ENCODE measurements around the gene CRISPLD2. TPM values are rescaled to one million over a fixed set of nuclear protein-coding genes. Genes with fewer than 3 reads are reported as not detected.
"Not testable (repeated sequence)": the region's sequence is repeated elsewhere in the genome, so short reads cannot be mapped to it uniquely, and the experiment has no call there.

CRISPLD2 gene
- total RNA-seq, 1 experiment from 2014 or later, result 0.34 TPM

- no peak for DNase-seq
- H3K9me3 ChIP-seq (replicated peaks), result no peaks in the 10 kb centered on the region
- peaks cover 19% of the 10 kb centered on the region for H3K4me1 ChIP-seq
- no peak overlapping the region for H3K27ac ChIP-seq
- H3K27me3 ChIP-seq, result no peaks in the 10 kb centered on the region
- H3K4me3 ChIP-seq, result no peak overlapping the region
- H3K36me3 ChIP-seq, result no peaks in the 10 kb centered on the region
Measured at GRCh38 chr16:84931107-84931494, 111.3 kb downstream of the CRISPLD2 start.

- DNase-seq, result no peak
- Histone ChIP-seq H3K9me3 (replicated peaks) (no peaks in the 10 kb centered on the region), H3K36me3 (no peaks in the 10 kb centered on the region), H3K4me1 (peaks cover 19% of the 10 kb centered on the region), H3K27ac (no peak overlapping the region), H3K27me3 (no peaks in the 10 kb centered on the region), H3K4me3 (no peak overlapping the region)
Measured at GRCh38 chr16:84931506-84931905, 111.7 kb downstream of the CRISPLD2 start.

- DNase-seq, result peak; percentile 65 to 73
- no peak overlapping the region for H3K4me3 ChIP-seq
- peak overlapping the region; percentile 63 for H3K27ac ChIP-seq
- H3K4me1 ChIP-seq, result peaks cover 19% of the 10 kb centered on the region
- H3K27me3 ChIP-seq, result no peaks in the 10 kb centered on the region
- no peaks in the 10 kb centered on the region for H3K9me3 ChIP-seq (replicated peaks)
- H3K36me3 ChIP-seq, result no peaks in the 10 kb centered on the region
Measured at GRCh38 chr16:84932681-84933080, 112.9 kb downstream of the CRISPLD2 start.

- peak overlapping the region; percentile 63 for H3K27ac ChIP-seq
- DNase-seq, result peak; percentile 55
- H3K27me3 ChIP-seq, result no peaks in the 10 kb centered on the region
- H3K9me3 ChIP-seq (replicated peaks), result no peaks in the 10 kb centered on the region
- no peak overlapping the region for H3K4me3 ChIP-seq
- H3K36me3 ChIP-seq, result no peaks in the 10 kb centered on the region
- peaks cover 19% of the 10 kb centered on the region for H3K4me1 ChIP-seq
Measured at GRCh38 chr16:84933774-84934631, 114.2 kb downstream of the CRISPLD2 start.

GRCh38 chr16:84937196-84938005 lies 117.6 kb downstream of the CRISPLD2 start:
- no peaks in the 10 kb centered on the region for H3K36me3 ChIP-seq
- no peaks in the 10 kb centered on the region for H3K9me3 ChIP-seq (replicated peaks)
- no peak for DNase-seq
- no peaks in the 10 kb centered on the region for H3K27me3 ChIP-seq
- no peak overlapping the region for H3K4me3 ChIP-seq
- no peak overlapping the region for H3K27ac ChIP-seq
- H3K4me1 ChIP-seq, result peaks cover 12% of the 10 kb centered on the region

- not testable (repeated sequence) for H3K36me3 ChIP-seq; DNase-seq; H3K27ac ChIP-seq; H3K27me3 ChIP-seq; H3K9me3 ChIP-seq (replicated peaks); H3K4me1 ChIP-seq; H3K4me3 ChIP-seq
Measured at GRCh38 chr16:84938616-84939015, 118.8 kb downstream of the CRISPLD2 start.

GRCh38 chr16:84940670-84941551 lies 121.1 kb downstream of the CRISPLD2 start:
- no peak overlapping the region for H3K27ac ChIP-seq
- no peaks in the 10 kb centered on the region for H3K4me1 ChIP-seq
- no peaks in the 10 kb centered on the region for H3K27me3 ChIP-seq
- no peak overlapping the region for H3K4me3 ChIP-seq
- DNase-seq, result no peak
- no peaks in the 10 kb centered on the region for H3K36me3 ChIP-seq
- H3K9me3 ChIP-seq (replicated peaks), result no peaks in the 10 kb centered on the region

- H3K27ac ChIP-seq, result no peak overlapping the region
- H3K27me3 ChIP-seq, result no peaks in the 10 kb centered on the region
- no peak for DNase-seq
- H3K4me3 ChIP-seq, result no peak overlapping the region
- H3K36me3 ChIP-seq, result no peaks in the 10 kb centered on the region
- H3K4me1 ChIP-seq, result no peaks in the 10 kb centered on the region
- no peaks in the 10 kb centered on the region for H3K9me3 ChIP-seq (replicated peaks)
Measured at GRCh38 chr16:84941921-84942320, 122.1 kb downstream of the CRISPLD2 start.

- H3K9me3 ChIP-seq (replicated peaks), result no peaks in the 10 kb centered on the region
- H3K27ac ChIP-seq, result no peak overlapping the region
- no peaks in the 10 kb centered on the region for H3K27me3 ChIP-seq
- H3K36me3 ChIP-seq, result no peaks in the 10 kb centered on the region
- DNase-seq, result no peak
- no peak overlapping the region for H3K4me3 ChIP-seq
- no peaks in the 10 kb centered on the region for H3K4me1 ChIP-seq
Measured at GRCh38 chr16:84942786-84943185, 123.0 kb downstream of the CRISPLD2 start.

GRCh38 chr16:84943620-84944019 lies 123.8 kb downstream of the CRISPLD2 start:
- Histone ChIP-seq H3K27ac (no peak overlapping the region), H3K9me3 (replicated peaks) (no peaks in the 10 kb centered on the region), H3K27me3 (no peaks in the 10 kb centered on the region), H3K4me3 (no peak overlapping the region), H3K4me1 (no peaks in the 10 kb centered on the region), H3K36me3 (no peaks in the 10 kb centered on the region)
- DNase-seq, result no peak

GRCh38 chr16:84947022-84947421 lies 127.2 kb downstream of the CRISPLD2 start:
- H3K27me3 ChIP-seq, result no peaks in the 10 kb centered on the region
- no peaks in the 10 kb centered on the region for H3K9me3 ChIP-seq (replicated peaks)
- no peaks in the 10 kb centered on the region for H3K36me3 ChIP-seq
- H3K4me1 ChIP-seq, result no peaks in the 10 kb centered on the region
- no peak overlapping the region for H3K27ac ChIP-seq
- no peak for DNase-seq
- H3K4me3 ChIP-seq, result no peak overlapping the region

- Histone ChIP-seq H3K4me3 (no peak overlapping the region), H3K27me3 (no peaks in the 10 kb centered on the region), H3K36me3 (no peaks in the 10 kb centered on the region), H3K27ac (no peak overlapping the region), H3K4me1 (peaks cover 9% of the 10 kb centered on the region), H3K9me3 (replicated peaks) (no peaks in the 10 kb centered on the region)
- no peak for DNase-seq
Measured at GRCh38 chr16:84947996-84948850, 128.4 kb downstream of the CRISPLD2 start.

- H3K27ac ChIP-seq, result no peak overlapping the region
Measured at GRCh38 chr16:84948851-84949610, 129.2 kb downstream of the CRISPLD2 start.

More at GRCh38 chr16:84948851-84949610, 129.2 kb downstream of the CRISPLD2 start:
- no peak for DNase-seq
- no peak overlapping the region for H3K4me3 ChIP-seq
- no peaks in the 10 kb centered on the region for H3K36me3 ChIP-seq
- H3K4me1 ChIP-seq, result peaks cover 14% of the 10 kb centered on the region
- H3K27me3 ChIP-seq, result no peaks in the 10 kb centered on the region
- H3K9me3 ChIP-seq (replicated peaks), result no peaks in the 10 kb centered on the region
